Astrocyte of the hippocampus (primary cell): Measurements from ENCODE around the gene BBC3.
A peak's percentile ranks its signal among the peaks of the same experiment; 100 is the strongest.
"Not testable (repeated sequence)": the region's sequence is repeated elsewhere in the genome, so short reads cannot be mapped to it uniquely, and the experiment has no call there.

ENCODE experiments used
- DNase-seq: peaks from one replicate; pipeline ENCODE4 v3.0.0; 2011; ENCODE audit warnings: low read depth, low spot score

The BBC3 gene

GRCh38 chr19:47258434-47258833 is 27.4 kb upstream of the BBC3 start:
- DNase-seq, result no peak

DNA sequence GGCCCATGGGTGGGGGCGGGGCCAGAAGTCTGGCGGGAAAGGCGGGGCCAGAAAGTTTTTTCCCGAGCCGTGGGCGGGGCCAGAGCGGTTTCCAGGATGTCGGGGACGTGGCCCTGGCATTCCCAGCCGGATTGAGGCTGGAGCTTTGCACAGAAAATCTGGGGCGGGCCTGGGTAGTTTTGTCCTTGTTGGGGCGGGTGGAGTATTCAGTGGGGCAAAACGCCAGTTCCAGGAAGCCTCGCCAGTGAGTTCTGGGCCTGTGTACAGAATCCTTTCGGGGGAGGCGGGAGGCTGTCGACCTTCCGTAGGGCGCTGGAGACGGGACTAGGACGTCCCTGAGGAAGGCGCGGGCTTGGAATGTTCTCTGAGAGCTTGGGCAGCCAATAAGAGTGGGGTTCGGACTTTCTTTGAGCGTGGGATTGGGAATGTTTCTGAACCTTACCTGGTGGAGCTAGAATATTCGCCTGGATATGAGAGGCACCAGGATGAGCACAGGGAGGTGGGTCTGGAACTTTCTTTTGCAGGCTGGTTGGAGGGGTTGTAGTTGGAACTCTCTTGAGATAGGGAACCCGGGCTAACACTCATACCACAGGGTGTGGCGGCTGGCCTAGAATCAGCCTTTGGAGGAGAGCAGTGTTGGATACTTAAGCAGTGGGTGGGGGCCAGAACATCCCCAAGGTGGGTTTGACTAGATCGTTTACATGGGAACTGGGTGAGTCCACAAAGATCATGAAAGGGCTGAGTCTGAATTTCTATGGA is 26.6 kb upstream of the BBC3 start:
- DNase-seq, result no peak

DNA sequence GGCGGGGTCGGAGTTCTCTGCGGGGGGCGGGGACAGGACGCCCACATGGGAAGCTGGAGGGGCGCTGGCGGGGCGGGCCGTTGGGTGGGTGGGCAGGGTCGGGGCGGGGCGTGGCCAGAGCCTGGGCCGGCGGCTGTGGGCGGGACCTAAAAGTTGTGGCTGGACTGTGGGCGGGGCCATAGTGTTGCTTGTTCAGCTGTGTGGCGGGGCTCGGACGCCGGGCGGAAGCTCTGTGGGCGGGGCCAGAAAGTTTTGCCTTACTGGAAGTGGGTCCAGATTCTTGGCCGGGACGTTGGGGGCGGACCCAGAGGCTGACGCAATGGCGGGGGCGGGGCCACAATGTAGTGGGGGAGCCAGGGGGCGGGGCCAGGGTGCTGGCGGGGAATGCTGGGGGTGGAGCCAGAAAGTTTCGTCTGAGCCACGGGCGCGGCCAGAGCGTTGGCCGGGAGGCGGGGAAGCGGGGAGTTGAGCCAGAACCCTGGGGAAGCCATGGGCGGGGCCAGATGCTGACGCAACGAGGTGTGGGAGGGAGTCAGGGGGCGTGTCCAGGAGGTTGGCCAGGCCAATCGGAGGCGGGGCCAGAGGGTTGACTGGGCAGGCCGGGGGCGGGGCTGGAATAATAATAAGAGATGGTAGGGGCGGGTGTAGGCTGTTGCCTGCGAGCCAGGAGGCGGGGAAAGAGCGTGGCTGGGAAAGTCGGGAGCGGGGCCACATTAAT is 25.9 kb upstream of the BBC3 start:
- peak; percentile 100 for DNase-seq

GRCh38 chr19:47255879-47256692 is 25.1 kb upstream of the BBC3 start, which contains the start of gene CCDC9:
Gene CCDC9 (plus strand): TSS chr19:47256525. CDS start chr19:47258401, 1,876 bp downstream.
- peak; percentile 98 for DNase-seq

DNA sequence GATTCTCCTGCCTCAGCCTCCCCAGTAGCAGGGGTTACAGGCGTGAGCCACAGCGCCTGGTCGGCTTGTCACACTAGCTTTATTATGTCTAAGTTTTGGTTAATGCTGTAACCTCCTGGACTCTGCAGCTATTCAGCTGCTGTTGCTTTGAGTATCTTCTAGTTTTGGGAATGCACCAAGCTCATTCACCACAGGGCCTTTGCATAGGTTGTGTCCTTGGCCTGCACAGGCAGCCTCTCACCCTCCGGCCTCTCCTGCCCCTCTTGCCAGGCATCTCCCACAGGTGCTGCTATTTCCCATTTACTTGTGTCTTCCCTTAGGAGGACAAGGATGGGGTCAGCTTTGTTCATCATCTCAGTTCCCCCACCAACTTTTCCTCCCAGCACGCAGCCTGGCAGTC is 23.0 kb upstream of the BBC3 start:
- no peak for DNase-seq

DNA sequence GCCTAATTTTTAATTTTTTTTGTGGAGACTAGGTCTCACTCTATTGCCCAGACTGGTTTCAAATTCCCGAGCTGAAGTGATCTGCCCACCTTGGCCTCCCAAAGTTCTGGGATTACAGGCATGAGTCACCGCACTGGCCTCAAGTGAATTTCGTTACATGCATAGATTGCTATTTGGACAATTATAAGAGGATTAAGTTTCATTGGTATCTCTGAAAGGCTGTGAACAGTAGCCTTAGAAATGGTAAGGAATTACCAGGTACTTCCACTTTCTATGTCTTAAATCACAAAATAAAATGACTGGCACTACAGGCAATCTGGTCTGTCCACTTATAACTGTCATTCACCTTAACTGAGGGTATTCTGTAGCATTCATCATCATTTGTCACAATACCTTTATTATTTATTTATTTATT is 22.5 kb upstream of the BBC3 start:
- DNase-seq, result peak; percentile 91

DNA sequence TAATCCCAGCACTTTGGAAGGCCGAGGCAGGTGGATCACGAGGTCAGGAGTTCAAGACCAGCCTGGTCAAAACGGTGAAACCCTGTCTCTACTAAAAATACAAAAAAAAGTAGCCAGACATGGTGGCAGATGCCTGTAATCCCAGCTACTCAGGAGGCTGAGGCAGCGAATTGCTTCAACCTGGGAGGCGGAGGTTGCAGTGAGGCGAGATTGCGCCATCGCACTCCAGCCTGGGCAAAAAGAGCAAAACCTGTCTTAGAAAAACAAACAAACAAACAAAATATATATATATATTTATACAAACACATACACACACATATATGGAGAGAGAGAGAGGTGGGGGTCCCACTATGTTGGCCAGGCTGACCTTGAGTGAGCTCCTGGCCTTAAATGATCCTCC is 22.0 kb upstream of the BBC3 start:
- DNase-seq, result not testable (repeated sequence)

- DNase-seq, result peak; percentile 87
Observed at GRCh38 chr19:47247308-47247990, 16.4 kb upstream of the BBC3 start.

- DNase-seq, result peak; percentile 99
Observed at GRCh38 chr19:47243776-47244547, 13.0 kb upstream of the BBC3 start.

DNA sequence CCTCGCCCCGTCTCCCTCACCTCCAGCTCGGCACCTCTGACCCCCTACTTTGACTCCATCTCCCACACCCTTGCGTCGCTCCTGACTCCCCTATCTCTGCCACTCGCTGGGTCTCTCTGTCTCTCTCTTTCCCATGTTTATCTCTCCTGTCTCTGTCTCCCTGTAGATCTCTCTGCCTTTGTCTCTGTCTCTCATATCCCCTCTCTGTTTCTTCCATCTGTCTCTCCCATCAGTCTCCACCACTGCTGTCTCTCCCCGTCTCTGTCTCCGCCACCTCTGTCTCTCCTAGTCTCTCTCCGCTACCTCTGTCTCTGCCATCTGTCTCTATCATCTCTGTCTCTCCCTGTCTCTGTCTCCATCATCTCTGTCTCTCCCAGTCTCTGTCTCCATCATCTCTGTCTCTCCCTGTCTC is 12.4 kb upstream of the BBC3 start:
- DNase-seq, result no peak

- no peak for DNase-seq
Observed at GRCh38 chr19:47241919-47242577, 11.0 kb upstream of the BBC3 start.

GRCh38 chr19:47240996-47241918 is 10.3 kb upstream of the BBC3 start:
- DNase-seq, result peak; percentile 94

DNA sequence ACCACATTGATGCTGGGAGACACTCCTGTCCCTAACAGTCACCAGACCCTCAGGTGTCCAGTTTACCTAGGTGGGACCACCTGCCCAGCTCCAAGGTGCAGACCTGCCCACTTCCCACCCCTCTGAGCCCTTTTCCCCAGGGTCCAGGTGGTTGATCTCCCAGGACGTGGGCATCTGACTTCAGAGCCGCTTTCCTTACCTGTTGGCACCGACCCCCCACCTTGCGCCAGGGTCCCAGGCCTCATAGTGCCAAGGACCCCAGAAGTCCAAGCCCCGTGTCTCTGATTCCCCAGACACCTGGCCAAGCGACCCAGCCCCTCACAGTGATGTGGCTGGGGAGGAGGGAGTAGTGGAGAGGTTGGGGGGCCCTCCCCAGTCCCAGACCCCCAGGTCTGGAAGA is 9.6 kb upstream of the BBC3 start:
- DNase-seq, result no peak

DNA sequence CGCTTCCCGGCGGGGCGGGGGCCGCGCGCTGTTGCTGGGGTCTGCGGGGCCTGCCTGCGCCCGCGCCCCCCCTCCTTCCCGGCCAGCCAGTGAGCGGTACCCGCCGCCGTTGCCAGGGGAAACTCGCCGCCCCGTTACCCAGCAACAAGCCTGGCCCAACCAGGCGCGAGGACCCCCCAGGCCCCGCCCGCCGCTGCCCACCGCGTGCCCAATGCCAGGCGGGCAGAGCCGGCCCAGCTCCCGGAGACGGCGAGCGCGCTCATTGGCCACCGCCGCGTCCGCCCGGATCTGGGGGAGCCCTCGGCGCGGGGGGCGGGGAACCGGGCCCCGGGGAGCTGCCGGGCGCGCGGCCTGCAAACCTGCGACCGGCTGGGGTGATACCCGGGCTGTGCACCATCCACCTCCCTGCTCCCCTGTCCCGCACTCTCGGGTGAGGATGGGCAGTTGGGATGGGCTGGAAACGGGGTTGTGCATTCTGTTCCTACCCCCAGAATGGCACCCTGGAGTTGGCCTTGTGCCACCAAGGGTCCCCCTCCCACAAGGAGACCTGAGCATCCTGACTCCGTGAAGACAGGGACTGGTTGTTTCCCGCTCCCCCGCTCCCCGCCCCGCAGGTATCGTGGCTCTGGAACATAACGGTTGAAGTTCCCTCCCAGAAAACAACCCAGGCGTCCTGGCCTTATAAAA is 8.8 kb upstream of the BBC3 start:
- DNase-seq, result peak; percentile 95

GRCh38 chr19:47239152-47239551 is 8.2 kb upstream of the BBC3 start:
- no peak for DNase-seq

GRCh38 chr19:47236072-47236675 is 5.2 kb upstream of the BBC3 start:
- no peak for DNase-seq

GRCh38 chr19:47232422-47233211 is 1.6 kb upstream of the BBC3 start:
- DNase-seq, result peak; percentile 61
